Mucosa of stomach (tissue), 1 donor: ENCODE data around the gene REC8.

Source experiments
- H3K27me3 ChIP-seq: one replicate; pipeline ENCODE4 v1.7.0; 2013; ENCODE audit warnings: mild to moderate bottlenecking, low read length; ENCODE audit not compliant: control insufficient read depth, insufficient read depth
- H3K36me3 ChIP-seq: one replicate; pipeline ENCODE4 v1.7.0; 2013; ENCODE audit warnings: low read length; ENCODE audit not compliant: control insufficient read depth, insufficient read depth
- H3K4me1 ChIP-seq: one replicate; pipeline ENCODE4 v1.7.0; 2013; ENCODE audit warnings: mild to moderate bottlenecking, low read length; ENCODE audit not compliant: control insufficient read depth, insufficient read depth
- H3K4me3 ChIP-seq: one replicate; pipeline ENCODE4 v1.7.0; 2013; ENCODE audit warnings: low read length
- H3K9ac ChIP-seq: one replicate; pipeline ENCODE4 v1.7.0; 2013; ENCODE audit warnings: mild to moderate bottlenecking, low read length, moderate library complexity
- H3K9me3 ChIP-seq: one replicate; pipeline ENCODE4 v1.7.0; 2013; ENCODE audit warnings: mild to moderate bottlenecking, low read length, moderate library complexity; ENCODE audit not compliant: control insufficient read depth
- donor health status: Pancreatic carcinoma.

Gene REC8

GRCh38 chr14:24171422-24172260 lies at the start of gene REC8:
REC8 (plus strand) TSS chr14:24172080; CDS start chr14:24172553, 473 bp downstream.
- no peaks in the 10 kb centered on the region for H3K27me3 ChIP-seq
- no peak within 1 kb of the TSS for H3K4me3 ChIP-seq
- H3K4me1 ChIP-seq: no peaks in the 10 kb centered on the region
- H3K9ac ChIP-seq: no peak within 1 kb of the TSS
- H3K9me3 ChIP-seq: no peaks in the 10 kb centered on the region
- peaks cover 3% of the 10 kb centered on the region for H3K36me3 ChIP-seq

- H3K27me3 ChIP-seq: no peaks in the 10 kb centered on the region
- H3K4me3 ChIP-seq: no peak overlapping the region
- H3K9me3 ChIP-seq: no peaks in the 10 kb centered on the region
- H3K4me1 ChIP-seq: no peaks in the 10 kb centered on the region
- H3K36me3 ChIP-seq: peaks cover 24% of the 10 kb centered on the region
- no peak overlapping the region for H3K9ac ChIP-seq
Measured at GRCh38 chr14:24122416-24122815, 49.5 kb upstream of the REC8 start.

- Histone ChIP-seq H3K4me3 (no peak overlapping the region), H3K36me3 (peaks cover 24% of the 10 kb centered on the region), H3K9ac (no peak overlapping the region), H3K27me3 (no peaks in the 10 kb centered on the region), H3K4me1 (no peaks in the 10 kb centered on the region), H3K9me3 (no peaks in the 10 kb centered on the region)
Measured at GRCh38 chr14:24122898-24123297, 49.0 kb upstream of the REC8 start.

GRCh38 chr14:24123424-24124417 lies 48.2 kb upstream of the REC8 start:
- no peak overlapping the region for H3K9ac ChIP-seq
- peaks cover 21% of the 10 kb centered on the region for H3K36me3 ChIP-seq
- H3K27me3 ChIP-seq: no peaks in the 10 kb centered on the region
- no peaks in the 10 kb centered on the region for H3K9me3 ChIP-seq
- no peak overlapping the region for H3K4me3 ChIP-seq
- H3K4me1 ChIP-seq: no peaks in the 10 kb centered on the region

- Histone ChIP-seq H3K36me3 (no peaks in the 10 kb centered on the region), H3K9ac (no peak overlapping the region), H3K27me3 (no peaks in the 10 kb centered on the region), H3K4me1 (no peaks in the 10 kb centered on the region), H3K4me3 (no peak overlapping the region), H3K9me3 (no peaks in the 10 kb centered on the region)
Measured at GRCh38 chr14:24126939-24127338, 44.9 kb upstream of the REC8 start.

- Histone ChIP-seq H3K4me3 (no peak overlapping the region), H3K4me1 (peaks cover 3% of the 10 kb centered on the region), H3K27me3 (no peaks in the 10 kb centered on the region)
Measured at GRCh38 chr14:24127673-24128072, 44.2 kb upstream of the REC8 start.

GRCh38 chr14:24129410-24129998 lies 42.4 kb upstream of the REC8 start:
- Histone ChIP-seq H3K9ac (no peak overlapping the region), H3K4me3 (no peak overlapping the region), H3K9me3 (no peaks in the 10 kb centered on the region), H3K36me3 (no peaks in the 10 kb centered on the region), H3K4me1 (peaks cover 3% of the 10 kb centered on the region), H3K27me3 (no peaks in the 10 kb centered on the region)

More at GRCh38 chr14:24127673-24128072, 44.2 kb upstream of the REC8 start:
- Histone ChIP-seq H3K9me3 (no peaks in the 10 kb centered on the region), H3K9ac (no peak overlapping the region), H3K36me3 (no peaks in the 10 kb centered on the region)

GRCh38 chr14:24130380-24130716 lies 41.5 kb upstream of the REC8 start, which contains the start of gene FITM1:
FITM1 (plus strand) TSS chr14:24130659; CDS start chr14:24131564, 905 bp downstream.
- no peak within 1 kb of the TSS for H3K4me3 ChIP-seq
- no peak within 1 kb of the TSS for H3K9ac ChIP-seq
- peaks cover 5% of the 10 kb centered on the region for H3K4me1 ChIP-seq
- H3K9me3 ChIP-seq: no peaks in the 10 kb centered on the region
- H3K27me3 ChIP-seq: no peaks in the 10 kb centered on the region
- H3K36me3 ChIP-seq: no peaks in the 10 kb centered on the region

GRCh38 chr14:24130717-24131548 lies 40.9 kb upstream of the REC8 start:
- Histone ChIP-seq H3K9ac (no peak overlapping the region), H3K27me3 (no peaks in the 10 kb centered on the region), H3K4me1 (peaks cover 8% of the 10 kb centered on the region), H3K9me3 (no peaks in the 10 kb centered on the region), H3K4me3 (no peak overlapping the region), H3K36me3 (no peaks in the 10 kb centered on the region)

GRCh38 chr14:24131549-24131966 lies 40.3 kb upstream of the REC8 start:
- Histone ChIP-seq H3K9ac (no peak overlapping the region), H3K27me3 (no peaks in the 10 kb centered on the region), H3K9me3 (no peaks in the 10 kb centered on the region), H3K36me3 (no peaks in the 10 kb centered on the region), H3K4me1 (peaks cover 8% of the 10 kb centered on the region), H3K4me3 (no peak overlapping the region)

- Histone ChIP-seq H3K9me3 (no peaks in the 10 kb centered on the region), H3K9ac (no peak overlapping the region), H3K36me3 (no peaks in the 10 kb centered on the region), H3K4me3 (no peak overlapping the region), H3K4me1 (peaks cover 14% of the 10 kb centered on the region), H3K27me3 (no peaks in the 10 kb centered on the region)
Measured at GRCh38 chr14:24132061-24132685, 39.7 kb upstream of the REC8 start.
